K562 (cell line): Measurements from ENCODE around the gene DAZAP1. TPM values are rescaled to one million over a fixed set of nuclear protein-coding genes. Genes with fewer than 3 reads are reported as not detected.

Experiments used
- ARID2 ChIP-seq: fragments of 450-650 bp; IDR thresholded peaks from 2 replicates; pipeline ENCODE4 v1.6.1; 2017; ENCODE audit warnings: antibody characterized with exemption, mild to moderate bottlenecking
- CCNT2 ChIP-seq: IDR thresholded peaks from 2 replicates; pipeline ENCODE4 v1.6.1; 2011; ENCODE audit warnings: borderline replicate concordance, low read depth, mild to moderate bottlenecking, moderate library complexity, mixed read lengths, low read length; ENCODE audit not compliant: insufficient read length; ENCODE audit errors: extremely low read depth
- CHCHD3 ChIP-seq: fragments of 250-450 bp; sonication (Bioruptor Pico); IDR thresholded peaks from 2 replicates; pipeline ENCODE4 v2.1.2; 2022; ENCODE audit warnings: mild to moderate bottlenecking
- EP400 ChIP-seq: fragments of 450-650 bp; IDR thresholded peaks from 2 replicates; pipeline ENCODE4 v1.6.1; 2017; ENCODE audit warnings: antibody characterized with exemption, mild to moderate bottlenecking, moderate library complexity
- FOXA3 ChIP-seq, 2 experiments: fragments of 450-650 bp in 1 of 2; sonication (generic) in 1 of 2; formaldehyde crosslinking; IDR thresholded peaks in 1 of 2; conservative IDR thresholded peaks in 1 of 2; 2 replicates each; pipeline versions ENCODE4 v1.4.0 to v1.8.0; 2020 to 2022; ENCODE audit warnings: mild to moderate bottlenecking in 2 of 2, missing genetic modification reagents in 1 of 2
- GABPB2 ChIP-seq: fragments of 250-450 bp; sonication (Bioruptor Pico); conservative IDR thresholded peaks from 2 replicates; pipeline ENCODE4 v1.5.1; 2021; ENCODE audit warnings: mild to moderate bottlenecking
- HDAC1 ChIP-seq, 2 experiments: fragments of 450-650 bp; IDR thresholded peaks; 2 replicates each; pipeline ENCODE4 v1.6.1; 2016 to 2017; ENCODE audit warnings: inconsistent platforms in 1 of 2, mild to moderate bottlenecking in 1 of 2, moderate library complexity in 1 of 2
- L3MBTL2 ChIP-seq: fragments of 450-650 bp; IDR thresholded peaks from 2 replicates; pipeline ENCODE4 v1.6.1; 2016; ENCODE audit warnings: mild to moderate bottlenecking, moderate library complexity
- NKRF ChIP-seq: fragments of 450-650 bp; IDR thresholded peaks from 2 replicates; pipeline ENCODE4 v1.6.1; 2016; ENCODE audit warnings: borderline replicate concordance
- NR3C1 ChIP-seq: sonication (generic); formaldehyde crosslinking; IDR thresholded peaks from 2 replicates; pipeline ENCODE4 v1.8.1; 2022; ENCODE audit warnings: missing genetic modification reagents
- PML ChIP-seq: IDR thresholded peaks from 2 replicates; pipeline ENCODE4 v1.6.1; 2012; ENCODE audit warnings: low read length, inconsistent platforms
- POU5F1 ChIP-seq: fragments of 150-350 bp; IDR thresholded peaks from 2 replicates; pipeline ENCODE4 v1.6.1; 2014; ENCODE audit warnings: borderline replicate concordance, low read length, low read depth, mild to moderate bottlenecking; ENCODE audit not compliant: partially characterized antibody
- RBM22 ChIP-seq: fragments of 200-400 bp; formaldehyde crosslinking; IDR thresholded peaks from 2 replicates; pipeline ENCODE4 v1.6.1; 2018; ENCODE audit warnings: low read length, low read depth; ENCODE audit not compliant: poor library complexity, severe bottlenecking
- TAF9B ChIP-seq: fragments of 450-650 bp; IDR thresholded peaks from 2 replicates; pipeline ENCODE4 v1.6.1; 2018; ENCODE audit warnings: mild to moderate bottlenecking; ENCODE audit not compliant: partially characterized antibody
- ZC3H8 ChIP-seq: fragments of 450-650 bp; IDR thresholded peaks from 2 replicates; pipeline ENCODE4 v1.6.1; 2017
- ZEB2 ChIP-seq: fragments of 450-650 bp; IDR thresholded peaks from 2 replicates; pipeline ENCODE4 v1.6.1; 2016
- ZNF197 ChIP-seq: fragments of 200-800 bp; sonication (Bioruptor generic); IDR thresholded peaks from 2 replicates; pipeline ENCODE4 v1.6.1; 2016; ENCODE audit warnings: low read depth, missing genetic modification characterization, missing compliant biosample characterization
- ZNF282 ChIP-seq: sonication (generic); formaldehyde crosslinking; IDR thresholded peaks from 2 replicates; pipeline ENCODE4 v1.8.1; 2023; ENCODE audit warnings: missing genetic modification reagents
- ZNF740 ChIP-seq, 3 experiments: fragments of 200-800 bp in 1 of 3; sonication (Bioruptor generic) in 1 of 3; sonication (generic) in 1 of 3; formaldehyde crosslinking in 1 of 3; IDR thresholded peaks; 2 replicates each; pipeline versions ENCODE4 v1.6.1 to v1.8.0; 2016 to 2022; ENCODE audit warnings: mild to moderate bottlenecking in 2 of 3, missing compliant biosample characterization in 2 of 3, missing genetic modification characterization in 2 of 3, missing genetic modification reagents in 1 of 3
- ZNF778 ChIP-seq: fragments of 450-650 bp; formaldehyde crosslinking; IDR thresholded peaks from 2 replicates; pipeline ENCODE4 v1.4.0; 2020; ENCODE audit warnings: mild to moderate bottlenecking, moderate library complexity
- ZNF780A ChIP-seq: fragments of 250-450 bp; sonication (Bioruptor Pico); IDR thresholded peaks from 2 replicates; pipeline ENCODE4 v1.5.0; 2021; ENCODE audit warnings: mild to moderate bottlenecking
- polyA plus RNA-seq, 8 experiments: library from polyadenylated mRNA; depleted of rRNA in 4 of 8; stranded (reverse) in 5 of 8; unstranded in 3 of 8; fragments of >200 nt; fragmentation: Nextera tagmentation in 2 of 8; fragmentation: Illumina TruSeq in 1 of 8; extraction: Ambion mirVana in 2 of 8; extraction: Trizol in 1 of 8; gene quantifications; 2 replicates each; pipeline versions ENCODE4 v1.2.1 to v1.2.3, GENCODE V29; 2011 to 2014; ENCODE audit warnings: inconsistent platforms in 1 of 8, missing spikeins in 1 of 8
- total RNA-seq, 7 experiments: library from RNA; depleted of rRNA in 6 of 7; stranded (reverse); fragments of >200 nt in 6 of 7; fragmentation: Illumina TruSeq in 2 of 7; extraction: Trizol in 2 of 7; gene quantifications; 2 replicates each; pipeline versions ENCODE4 v1.2.1 to v1.2.3, GENCODE V29; 2011 to 2021; ENCODE audit warnings: low replicate concordance in 1 of 7
- TF ChIP-seq, protein P1 (sequence below), 2 experiments: fragments of 150-350 bp in 1 of 2; IDR thresholded peaks; 2 replicates each; pipeline ENCODE4 v1.6.1; 2012 to 2016; ENCODE audit warnings: low read depth in 2 of 2, low read length in 2 of 2, mild to moderate bottlenecking in 1 of 2, moderate library complexity in 1 of 2

Gene DAZAP1
- total and polyA plus RNA-seq, 9 of the 15 experiments (the other 6 are each of a cell fraction or from before 2014, with no cell fraction given) = 10.8 to 289 (median 142) TPM

GRCh38 chr19:1396768-1397679, 10.4 kb upstream of the DAZAP1 start (continued):
- TF ChIP-seq, protein P1, sequence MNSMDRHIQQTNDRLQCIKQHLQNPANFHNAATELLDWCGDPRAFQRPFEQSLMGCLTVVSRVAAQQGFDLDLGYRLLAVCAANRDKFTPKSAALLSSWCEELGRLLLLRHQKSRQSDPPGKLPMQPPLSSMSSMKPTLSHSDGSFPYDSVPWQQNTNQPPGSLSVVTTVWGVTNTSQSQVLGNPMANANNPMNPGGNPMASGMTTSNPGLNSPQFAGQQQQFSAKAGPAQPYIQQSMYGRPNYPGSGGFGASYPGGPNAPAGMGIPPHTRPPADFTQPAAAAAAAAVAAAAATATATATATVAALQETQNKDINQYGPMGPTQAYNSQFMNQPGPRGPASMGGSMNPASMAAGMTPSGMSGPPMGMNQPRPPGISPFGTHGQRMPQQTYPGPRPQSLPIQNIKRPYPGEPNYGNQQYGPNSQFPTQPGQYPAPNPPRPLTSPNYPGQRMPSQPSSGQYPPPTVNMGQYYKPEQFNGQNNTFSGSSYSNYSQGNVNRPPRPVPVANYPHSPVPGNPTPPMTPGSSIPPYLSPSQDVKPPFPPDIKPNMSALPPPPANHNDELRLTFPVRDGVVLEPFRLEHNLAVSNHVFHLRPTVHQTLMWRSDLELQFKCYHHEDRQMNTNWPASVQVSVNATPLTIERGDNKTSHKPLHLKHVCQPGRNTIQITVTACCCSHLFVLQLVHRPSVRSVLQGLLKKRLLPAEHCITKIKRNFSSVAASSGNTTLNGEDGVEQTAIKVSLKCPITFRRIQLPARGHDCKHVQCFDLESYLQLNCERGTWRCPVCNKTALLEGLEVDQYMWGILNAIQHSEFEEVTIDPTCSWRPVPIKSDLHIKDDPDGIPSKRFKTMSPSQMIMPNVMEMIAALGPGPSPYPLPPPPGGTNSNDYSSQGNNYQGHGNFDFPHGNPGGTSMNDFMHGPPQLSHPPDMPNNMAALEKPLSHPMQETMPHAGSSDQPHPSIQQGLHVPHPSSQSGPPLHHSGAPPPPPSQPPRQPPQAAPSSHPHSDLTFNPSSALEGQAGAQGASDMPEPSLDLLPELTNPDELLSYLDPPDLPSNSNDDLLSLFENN (IDR thresholded peaks at IDR 0.05; ENCODE audit: low read depth in 2 of 2, low read length in 2 of 2) = peak in 1 of 2 experiments; percentile 47; a peak in 1 of 4 replicates
- TF ChIP-seq CHCHD3 (no peak), L3MBTL2 (no peak), ARID2 (no peak), GABPB2 (CRISPR knock-in tag) (no peak), ZNF282 (CRISPR knock-in tag) (0 out of 2 replicates have a peak, but pooled peaks have one; percentile 24), EP400 (no peak), ZNF780A (CRISPR knock-in tag) (no peak), NR3C1 (CRISPR knock-in tag) (no peak), NKRF (no peak), ZNF778 (no peak), RBM22 (peak; percentile 37), CCNT2 (no peak), ZNF740 (CRISPR knock-in tag; IDR thresholded peaks at IDR 0.05) (peak; percentile 88), ZNF740 (tag; IDR thresholded peaks at IDR 0.05) (peak in 1 of 2 experiments; percentile 59; a peak in 1 of 4 replicates), HDAC1 (IDR thresholded peaks at IDR 0.05) (no peak), TAF9B (no peak), ZEB2 (no peak), PML (peak; percentile 11; the same call in 1 of the 2 replicates), ZC3H8 (no peak), FOXA3 (CRISPR knock-in tag; conservative IDR thresholded peaks at IDR 0.05 in 1 of 2, IDR thresholded peaks at IDR 0.05 in 1 of 2) (no peak), ZNF197 (no peak), POU5F1 (no peak)
- TF ChIP-seq, all 486 proteins: peak for 17
